ES-I3 (cell line): ENCODE results near the gene TEX13C.

Experiments used
- H3K36me3 ChIP-seq: 2 replicates; pipeline ENCODE4 v1.6.1; 2013; ENCODE audit warnings: mild to moderate bottlenecking, low read length, control low read depth, moderate library complexity; ENCODE audit not compliant: insufficient read depth
- H3K4me1 ChIP-seq: 2 replicates; pipeline ENCODE4 v1.6.1; 2013; ENCODE audit warnings: mild to moderate bottlenecking, control low read depth, low read length; ENCODE audit not compliant: insufficient read depth
- H3K9ac ChIP-seq: 2 replicates; pipeline ENCODE4 v1.6.1; 2013; ENCODE audit warnings: low read depth, mild to moderate bottlenecking, low read length, moderate library complexity
- H3K9me3 ChIP-seq: 2 replicates; pipeline ENCODE4 v1.6.1; 2013; ENCODE audit warnings: mild to moderate bottlenecking, low read length, moderate library complexity; ENCODE audit not compliant: control insufficient read depth, insufficient read depth

TEX13C gene

DNA sequence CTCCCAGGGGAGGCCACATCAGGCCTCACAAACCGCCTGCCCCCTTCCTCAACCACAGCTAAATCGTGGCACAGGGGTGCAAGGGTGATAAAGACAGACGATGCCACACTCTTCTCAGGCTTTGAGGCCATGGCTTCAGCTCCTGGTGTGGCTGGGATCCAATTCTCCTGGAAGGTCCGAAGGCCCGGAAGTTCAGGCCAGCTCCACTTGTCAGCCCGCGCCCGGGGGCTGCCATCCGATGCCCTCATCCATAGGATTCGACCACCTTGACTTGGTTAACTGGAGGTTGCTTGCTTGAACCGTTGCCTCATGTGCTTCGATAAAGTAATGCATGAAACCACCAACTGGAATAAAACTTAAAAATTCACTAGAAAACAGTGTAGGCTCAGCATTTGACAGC lies 8.2 kb downstream of the TEX13C start:
- Histone ChIP-seq H3K9ac (no peak overlapping the region), H3K9me3 (no peaks in the 10 kb centered on the region), H3K4me1 (no peaks in the 10 kb centered on the region), H3K36me3 (no peaks in the 10 kb centered on the region)

DNA sequence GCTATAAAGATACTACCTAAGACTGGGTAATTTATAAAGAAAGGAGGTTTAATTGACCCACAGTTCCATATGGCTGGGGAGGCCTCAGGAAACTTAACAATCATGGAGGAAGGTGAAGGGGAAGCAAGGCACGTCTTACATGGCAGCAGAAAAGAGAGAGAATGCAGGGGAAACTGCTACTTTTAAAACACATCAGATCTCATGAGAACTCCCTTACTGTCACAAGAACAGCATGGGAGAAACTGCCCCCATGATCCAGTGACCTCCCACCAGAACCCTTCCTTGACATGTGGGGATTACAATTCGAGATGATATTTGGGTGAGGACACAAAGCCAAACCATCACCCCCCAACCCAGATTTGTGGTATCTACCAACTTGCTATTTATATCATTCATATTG lies 13.9 kb downstream of the TEX13C start:
- Histone ChIP-seq H3K36me3 (no peaks in the 10 kb centered on the region), H3K9me3 (peaks cover 7% of the 10 kb centered on the region; the same call in 1 of the 2 replicates), H3K4me1 (no peaks in the 10 kb centered on the region), H3K9ac (no peak overlapping the region)

DNA sequence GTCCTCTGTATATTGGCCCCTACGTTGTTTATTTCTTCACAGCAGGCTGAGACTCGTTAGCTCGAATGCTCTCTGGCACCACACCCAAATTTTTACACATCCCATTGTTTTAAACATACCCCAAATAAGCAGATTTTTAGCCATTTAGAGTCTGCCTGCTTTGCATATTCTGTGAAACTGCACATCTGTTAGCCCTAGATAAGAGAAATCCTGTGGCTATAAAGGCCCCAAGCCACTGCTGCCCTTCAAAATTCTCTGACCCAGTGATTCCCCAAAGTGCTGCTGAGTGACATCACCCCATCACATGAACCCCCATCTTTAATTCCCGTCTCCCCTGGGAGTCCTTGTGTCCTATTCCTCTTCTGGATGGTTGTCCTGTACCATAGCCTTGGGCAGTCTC lies 20.8 kb downstream of the TEX13C start:
- Histone ChIP-seq H3K4me1 (no peaks in the 10 kb centered on the region), H3K9ac (no peak overlapping the region), H3K9me3 (peaks cover 7% of the 10 kb centered on the region; the same call in 1 of the 2 replicates), H3K36me3 (no peaks in the 10 kb centered on the region)

DNA sequence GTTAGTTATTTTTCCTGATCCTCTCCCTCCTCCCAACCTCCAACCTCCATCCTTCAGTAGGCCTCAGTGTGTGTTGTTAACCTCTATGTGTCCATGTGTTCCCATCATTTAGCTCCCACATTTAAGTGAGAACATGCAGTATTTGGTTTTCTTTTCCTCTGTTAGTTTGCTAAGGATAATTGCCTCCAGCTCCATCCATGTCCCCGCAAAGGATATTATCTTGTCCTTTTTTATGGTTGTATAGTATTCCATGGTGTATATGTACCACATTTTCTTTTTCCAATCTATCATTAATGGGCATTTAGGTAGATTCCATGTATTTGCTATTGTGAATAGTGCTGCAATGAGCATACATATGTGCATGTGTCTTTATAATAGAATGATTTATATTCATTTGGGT lies 54.5 kb downstream of the TEX13C start:
- Histone ChIP-seq H3K4me1 (peaks cover 18% of the 10 kb centered on the region), H3K9me3 (0 out of 2 replicates have a peak, but pooled peaks cover 2% of the 10 kb centered on the region), H3K36me3 (no peaks in the 10 kb centered on the region), H3K9ac (no peak overlapping the region)
